A549 (cell line): ENCODE measurements around the gene PPP6R1.

Experiments used
- CHD2 ChIP-seq: fragments of 150-350 bp; IDR thresholded peaks from 2 replicates; pipeline ENCODE4 v1.6.1; 2014; ENCODE audit warnings: low read length; ENCODE audit not compliant: partially characterized antibody
- CTCF ChIP-seq: fragments of >200 bp; sonication (Bioruptor Twin); formaldehyde crosslinking; IDR thresholded peaks from 3 replicates; pipeline ENCODE4 v1.5.1; 2016
- EP300 ChIP-seq, 2 experiments: fragments of >200 bp; sonication (Bioruptor Twin); formaldehyde crosslinking; IDR thresholded peaks; 2 replicates in 1 of 2; 3 replicates in 1 of 2; pipeline ENCODE4 v1.6.1; 2016 to 2017
- HOXB5 ChIP-seq: fragments of 250-450 bp; sonication (Bioruptor Pico); IDR thresholded peaks from 2 replicates; pipeline ENCODE4 v1.5.0; 2020; ENCODE audit warnings: mild to moderate bottlenecking, moderate library complexity
- MAFK ChIP-seq: fragments of 450-650 bp; IDR thresholded peaks from 2 replicates; pipeline ENCODE4 v1.6.1; 2014; ENCODE audit not compliant: partially characterized antibody
- NPAS2 ChIP-seq: fragments of 250-450 bp; sonication (Bioruptor Pico); IDR thresholded peaks from 2 replicates; pipeline ENCODE4 v1.8.0; 2022; ENCODE audit warnings: mild to moderate bottlenecking, moderate library complexity, borderline replicate concordance
- PBX3 ChIP-seq: IDR thresholded peaks from 2 replicates; pipeline ENCODE4 v1.6.1; 2012
- POLR2A ChIP-seq: IDR thresholded peaks from 2 replicates; pipeline ENCODE4 v1.6.1; 2012; ENCODE audit warnings: mild to moderate bottlenecking, low read length
- RNF2 ChIP-seq: fragments of 200-600 bp; sonication (generic); IDR thresholded peaks from 2 replicates; pipeline ENCODE4 v1.6.1; 2016; ENCODE audit warnings: low read depth, mild to moderate bottlenecking, antibody characterized with exemption, moderate library complexity, borderline replicate concordance
- ZNF302 ChIP-seq: fragments of 250-450 bp; sonication (Bioruptor Pico); IDR thresholded peaks from 2 replicates; pipeline ENCODE4 v1.9.0; 2021; ENCODE audit warnings: inconsistent platforms, mild to moderate bottlenecking, moderate library complexity

GRCh38 chr19:55276720-55277430 is 18.1 kb upstream of the PPP6R1 start:
- TF ChIP-seq CTCF (no peak), MAFK (no peak), HOXB5 (CRISPR knock-in tag) (no peak), NPAS2 (no peak), POLR2A (no peak), PBX3 (no peak), RNF2 (no peak), CHD2 (no peak), EP300 (IDR thresholded peaks at IDR 0.05) (no peak), ZNF302 (CRISPR knock-in tag) (no peak)
